HUES6 (cell line): Measurements from ENCODE around the gene MED16.
"Not testable (repeated sequence)": the region's sequence is repeated elsewhere in the genome, so short reads cannot be mapped to it uniquely, and the experiment has no call there.

Source experiments
- H3K27ac ChIP-seq: 2 replicates; pipeline ENCODE4 v1.7.0; 2013; ENCODE audit warnings: low read depth, mild to moderate bottlenecking, low read length, inconsistent platforms
- H3K27me3 ChIP-seq: 2 replicates; pipeline ENCODE4 v1.6.1; 2013; ENCODE audit warnings: low read length; ENCODE audit not compliant: control insufficient read depth, insufficient read depth
- H3K36me3 ChIP-seq: 2 replicates; pipeline ENCODE4 v1.6.1; 2013; ENCODE audit warnings: low read length; ENCODE audit not compliant: control insufficient read depth, insufficient read depth
- H3K4me1 ChIP-seq: 2 replicates; pipeline ENCODE4 v1.6.1; 2013; ENCODE audit warnings: low read length; ENCODE audit not compliant: control insufficient read depth, insufficient read depth
- H3K4me3 ChIP-seq: 2 replicates; pipeline ENCODE4 v1.5.1; 2013; ENCODE audit warnings: low read depth, low read length
- H3K9ac ChIP-seq: one replicate; pipeline ENCODE4 v1.6.1; 2013; ENCODE audit warnings: mild to moderate bottlenecking, low read length
- H3K9me3 ChIP-seq: 2 replicates; pipeline ENCODE4 v1.6.1; 2013; ENCODE audit warnings: low read depth, low read length; ENCODE audit not compliant: control insufficient read depth, insufficient read depth

Gene MED16

GRCh38 chr19:843836-844545 lies 49.0 kb downstream of the MED16 start:
- Histone ChIP-seq H3K4me3 (peak overlapping the region; percentile 55), H3K9me3 (no peaks in the 10 kb centered on the region), H3K36me3 (no peaks in the 10 kb centered on the region), H3K27me3 (peaks cover 34% of the 10 kb centered on the region), H3K4me1 (no peaks in the 10 kb centered on the region), H3K27ac (no peak overlapping the region), H3K9ac (no peak overlapping the region)

- peak overlapping the region; percentile 55 for H3K4me3 ChIP-seq
- H3K4me1 ChIP-seq = no peaks in the 10 kb centered on the region
- H3K36me3 ChIP-seq = no peaks in the 10 kb centered on the region
- H3K27ac ChIP-seq = no peak overlapping the region
- peaks cover 34% of the 10 kb centered on the region for H3K27me3 ChIP-seq
- no peaks in the 10 kb centered on the region for H3K9me3 ChIP-seq
- no peak overlapping the region for H3K9ac ChIP-seq
Measured at GRCh38 chr19:843180-843835, 49.7 kb downstream of the MED16 start.

GRCh38 chr19:842802-843179 lies 50.2 kb downstream of the MED16 start:
- H3K27me3 ChIP-seq = peaks cover 34% of the 10 kb centered on the region
- not testable (repeated sequence) for H3K27ac ChIP-seq, H3K36me3 ChIP-seq, H3K9ac ChIP-seq, H3K4me3 ChIP-seq, H3K9me3 ChIP-seq, H3K4me1 ChIP-seq

GRCh38 chr19:840519-841206 lies 52.3 kb downstream of the MED16 start, which contains the start of gene PRTN3:
PRTN3 (plus strand) TSS chr19:840999; CDS start chr19:841009, 10 bp downstream.
- H3K4me1 ChIP-seq = no peaks in the 10 kb centered on the region
- no peak within 1 kb of the TSS for H3K9ac ChIP-seq
- peaks cover 31% of the 10 kb centered on the region for H3K27me3 ChIP-seq
- no peak within 1 kb of the TSS for H3K27ac ChIP-seq
- no peaks in the 10 kb centered on the region for H3K9me3 ChIP-seq
- no peak within 1 kb of the TSS for H3K4me3 ChIP-seq
- no peaks in the 10 kb centered on the region for H3K36me3 ChIP-seq

GRCh38 chr19:835210-835810 lies 57.7 kb downstream of the MED16 start:
- no peak overlapping the region for H3K27ac ChIP-seq
- H3K27me3 ChIP-seq = 0 out of 2 replicates have a peak, but pooled peaks cover 2% of the 10 kb centered on the region
- H3K9me3 ChIP-seq = no peaks in the 10 kb centered on the region
- no peak overlapping the region for H3K9ac ChIP-seq
- H3K4me1 ChIP-seq = no peaks in the 10 kb centered on the region
- no peaks in the 10 kb centered on the region for H3K36me3 ChIP-seq
- H3K4me3 ChIP-seq = no peak overlapping the region

- Histone ChIP-seq H3K36me3 (no peaks in the 10 kb centered on the region), H3K4me3 (no peak overlapping the region), H3K27ac (no peak overlapping the region), H3K9ac (no peak overlapping the region), H3K4me1 (no peaks in the 10 kb centered on the region), H3K9me3 (no peaks in the 10 kb centered on the region), H3K27me3 (0 out of 2 replicates have a peak, but pooled peaks cover 2% of the 10 kb centered on the region)
Measured at GRCh38 chr19:834216-834615, 58.8 kb downstream of the MED16 start.

- H3K36me3 ChIP-seq = no peaks in the 10 kb centered on the region
- H3K27me3 ChIP-seq = 0 out of 2 replicates have a peak, but pooled peaks cover 2% of the 10 kb centered on the region
- no peaks in the 10 kb centered on the region for H3K4me1 ChIP-seq
- no peak overlapping the region for H3K4me3 ChIP-seq
- H3K9me3 ChIP-seq = no peaks in the 10 kb centered on the region
- no peak overlapping the region for H3K9ac ChIP-seq
- no peak overlapping the region for H3K27ac ChIP-seq
Measured at GRCh38 chr19:831407-832369, 61.3 kb downstream of the MED16 start.

- Histone ChIP-seq H3K36me3 (no peaks in the 10 kb centered on the region), H3K27me3 (no peaks in the 10 kb centered on the region), H3K9ac (no peak overlapping the region), H3K27ac (no peak overlapping the region), H3K4me1 (no peaks in the 10 kb centered on the region), H3K4me3 (no peak overlapping the region), H3K9me3 (no peaks in the 10 kb centered on the region)
Measured at GRCh38 chr19:829129-829758, 63.7 kb downstream of the MED16 start.

- Histone ChIP-seq H3K27ac (no peak within 1 kb of the TSS), H3K9ac (no peak within 1 kb of the TSS), H3K27me3 (no peaks in the 10 kb centered on the region), H3K36me3 (no peaks in the 10 kb centered on the region), H3K4me3 (no peak within 1 kb of the TSS), H3K4me1 (peaks cover 3% of the 10 kb centered on the region; the same call in 1 of the 2 replicates), H3K9me3 (no peaks in the 10 kb centered on the region)
Measured at GRCh38 chr19:827710-828321, 65.2 kb downstream of the MED16 start, which contains the start of gene AZU1. AZU1 (plus strand) TSS chr19:827837; CDS start chr19:827847, 10 bp downstream.
